ENCODE results near the gene LCN15.

DNA sequence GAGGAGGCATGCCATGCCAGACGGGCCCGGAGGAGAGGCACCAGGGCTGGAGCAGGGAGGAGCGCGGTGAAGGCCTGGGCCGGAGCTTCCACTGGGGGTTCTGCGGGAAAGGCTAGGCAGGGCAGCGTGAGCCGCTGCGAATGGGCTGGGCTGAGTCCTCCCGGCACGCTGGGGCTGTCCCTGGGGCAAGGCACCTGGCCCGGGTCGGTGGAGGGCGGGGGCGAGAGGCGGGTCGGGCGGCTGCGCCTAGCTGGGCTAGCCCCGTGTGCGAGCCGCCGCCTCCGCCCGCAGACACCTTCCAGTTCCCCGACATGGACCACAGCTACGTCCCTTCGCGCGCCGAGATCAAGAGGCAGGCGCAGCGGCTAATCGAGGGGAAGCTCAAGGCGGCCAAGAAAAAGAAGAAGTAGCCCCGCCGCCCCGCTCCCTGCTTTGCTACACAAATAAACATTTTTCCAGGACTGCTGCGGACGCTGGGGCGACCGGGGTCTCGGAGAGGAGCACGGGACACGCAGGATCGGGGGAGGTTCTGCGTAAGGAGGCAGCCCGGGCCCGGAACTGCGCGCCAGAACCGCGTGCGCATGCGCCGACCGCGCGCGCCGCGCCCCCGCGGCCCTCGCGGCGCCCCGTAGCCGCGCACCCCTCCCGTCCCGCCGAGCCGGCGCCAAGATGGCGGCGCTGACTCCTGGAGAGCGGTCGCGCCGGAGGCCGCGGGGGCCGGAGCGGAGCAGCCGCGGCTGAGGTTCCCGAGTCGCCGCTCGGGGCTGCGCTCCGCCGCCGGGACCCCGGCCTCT lies 43.2 kb upstream of the LCN15 start, which contains the start of gene RABL6:
- TF ChIP-seq, protein P1, sequence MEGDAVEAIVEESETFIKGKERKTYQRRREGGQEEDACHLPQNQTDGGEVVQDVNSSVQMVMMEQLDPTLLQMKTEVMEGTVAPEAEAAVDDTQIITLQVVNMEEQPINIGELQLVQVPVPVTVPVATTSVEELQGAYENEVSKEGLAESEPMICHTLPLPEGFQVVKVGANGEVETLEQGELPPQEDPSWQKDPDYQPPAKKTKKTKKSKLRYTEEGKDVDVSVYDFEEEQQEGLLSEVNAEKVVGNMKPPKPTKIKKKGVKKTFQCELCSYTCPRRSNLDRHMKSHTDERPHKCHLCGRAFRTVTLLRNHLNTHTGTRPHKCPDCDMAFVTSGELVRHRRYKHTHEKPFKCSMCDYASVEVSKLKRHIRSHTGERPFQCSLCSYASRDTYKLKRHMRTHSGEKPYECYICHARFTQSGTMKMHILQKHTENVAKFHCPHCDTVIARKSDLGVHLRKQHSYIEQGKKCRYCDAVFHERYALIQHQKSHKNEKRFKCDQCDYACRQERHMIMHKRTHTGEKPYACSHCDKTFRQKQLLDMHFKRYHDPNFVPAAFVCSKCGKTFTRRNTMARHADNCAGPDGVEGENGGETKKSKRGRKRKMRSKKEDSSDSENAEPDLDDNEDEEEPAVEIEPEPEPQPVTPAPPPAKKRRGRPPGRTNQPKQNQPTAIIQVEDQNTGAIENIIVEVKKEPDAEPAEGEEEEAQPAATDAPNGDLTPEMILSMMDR (tag by site-specific recombination; IDR thresholded peaks at IDR 0.05): no peak
- TF ChIP-seq ZSCAN30 (tag by site-specific recombination; IDR thresholded peaks at IDR 0.05): no peak
- TF ChIP-seq ZNF837 (tag by site-specific recombination; IDR thresholded peaks at IDR 0.05): no peak
- no peak for TF ChIP-seq ZNF530 (tag by site-specific recombination; IDR thresholded peaks at IDR 0.05; ENCODE audit: low read depth)

Measured in HEK293 (cell line).